ENCODE results near the gene GRAMD4. TPM values are rescaled to one million over a fixed set of nuclear protein-coding genes. Genes with fewer than 3 reads are reported as not detected.
A peak's percentile ranks its signal among the peaks of the same experiment; 100 is the strongest.

The GRAMD4 gene
- total RNA-seq, 2 donors from 2014 or later, result 6.8 to 21.4 TPM

DNA sequence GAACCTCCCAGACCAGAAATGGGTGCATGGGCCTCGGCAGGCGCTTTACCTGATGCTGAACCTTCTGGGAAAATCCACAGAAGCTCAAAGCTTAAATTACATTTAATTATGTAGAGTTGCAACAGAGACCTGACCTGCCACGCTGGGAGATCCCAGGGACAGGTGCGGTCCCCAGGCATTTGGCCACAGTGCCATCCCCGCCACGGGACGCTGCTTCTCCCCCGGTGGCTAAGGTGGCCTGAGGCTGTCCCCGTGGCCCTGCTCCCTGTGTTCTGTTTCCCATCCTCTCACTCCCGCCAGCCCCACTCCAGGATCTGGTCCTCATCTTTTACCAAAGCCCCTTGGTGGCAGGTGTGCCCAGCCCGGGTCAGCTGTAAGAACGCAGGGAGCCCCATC is 39.6 kb downstream of the GRAMD4 start:
- Mint-ChIP-seq H3K27me3 (no peaks in the 10 kb centered on the region), H3K36me3 (no peaks in the 10 kb centered on the region), H3K9me3 (no peaks in the 10 kb centered on the region), H3K4me3 (no peak overlapping the region), H3K4me1 (ENCODE audit: low read depth in 2 of 2) (peaks cover 4 to 6% of the 10 kb centered on the region in 2 donors), H3K27ac (no peak overlapping the region)
- DNase-seq (ENCODE audit: low spot score) (no peak), ATAC-seq (no peak)

DNA sequence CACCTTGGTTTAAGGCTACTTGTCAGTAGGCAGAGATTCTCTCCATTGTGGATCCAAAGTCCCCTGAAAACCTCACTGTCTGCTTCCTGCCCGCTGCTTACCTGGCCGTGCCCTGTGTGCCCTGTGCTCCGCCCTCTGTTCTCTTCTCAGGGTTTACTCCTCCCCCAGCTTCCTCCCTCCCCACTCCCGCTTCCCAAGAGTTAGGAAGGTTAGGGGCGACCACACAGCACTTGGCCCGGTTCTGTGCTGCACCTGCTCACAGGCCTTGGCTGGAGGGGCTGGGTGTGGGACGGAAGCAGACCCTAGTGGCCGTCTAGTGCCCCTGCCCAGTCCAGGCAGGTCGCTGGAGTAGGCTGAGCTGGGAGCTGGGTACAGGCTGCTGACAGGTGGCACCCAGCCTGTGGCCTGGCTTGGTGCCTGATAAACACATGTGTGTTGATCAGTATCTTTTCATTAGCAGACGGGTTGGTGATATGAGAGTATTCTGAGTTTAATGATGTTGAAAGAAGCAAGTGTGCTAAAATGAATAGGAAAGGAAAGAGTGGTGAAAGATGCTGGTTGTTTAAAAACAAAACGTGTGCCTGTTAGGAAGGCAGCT is 40.5 kb downstream of the GRAMD4 start:
- Mint-ChIP-seq H3K9me3 (no peaks in the 10 kb centered on the region), H3K4me3 (no peak overlapping the region), H3K27me3 (no peaks in the 10 kb centered on the region), H3K27ac (peak overlapping the region in 1 of 2 donors; percentile 87), H3K36me3 (no peaks in the 10 kb centered on the region), H3K4me1 (ENCODE audit: low read depth in 2 of 2) (peaks cover 4 to 6% of the 10 kb centered on the region in 2 donors)
- no peak for ATAC-seq
- DNase-seq (ENCODE audit: low spot score), result no peak

DNA sequence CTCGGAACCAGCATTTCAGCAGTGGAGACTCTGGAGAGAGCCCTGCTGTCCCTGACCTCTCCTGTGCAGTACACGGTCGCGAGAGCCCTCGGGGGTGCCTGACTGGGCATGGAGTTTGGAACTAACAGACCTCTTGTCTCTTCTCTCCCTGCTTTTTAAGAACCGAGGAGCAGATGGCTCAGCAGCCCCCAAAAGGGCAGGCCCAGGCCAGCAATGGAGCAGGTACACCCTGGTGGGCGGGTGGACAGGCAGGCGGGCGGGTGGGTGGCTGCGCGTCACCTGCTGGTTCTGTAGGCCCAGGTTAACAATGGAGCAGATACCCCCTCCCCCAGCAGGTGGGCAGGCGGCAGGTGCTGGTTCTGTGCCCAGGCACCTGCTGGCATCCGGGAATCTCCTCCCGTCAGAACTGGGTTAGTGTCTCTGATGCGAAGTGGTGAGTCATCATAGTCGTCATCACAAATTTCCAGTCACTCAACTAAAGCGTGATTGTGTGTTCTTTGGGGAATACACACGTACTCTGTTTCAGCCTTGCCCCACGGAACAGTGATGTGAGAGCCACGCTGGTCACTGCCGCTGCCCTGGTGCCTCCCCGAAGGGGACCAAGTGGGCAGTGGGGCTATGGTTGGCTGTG is 41.1 kb downstream of the GRAMD4 start:
- no peak overlapping the region for H3K4me3 Mint-ChIP-seq
- ATAC-seq (peak in 1 of 2 donors; percentile 27), DNase-seq (ENCODE audit: low spot score) (no peak)
- H3K27ac Mint-ChIP-seq, result peak overlapping the region in 1 of 2 donors; percentile 87
- no peaks in the 10 kb centered on the region for H3K36me3 Mint-ChIP-seq
- H3K27me3 Mint-ChIP-seq, result no peaks in the 10 kb centered on the region
- H3K9me3 Mint-ChIP-seq, result no peaks in the 10 kb centered on the region
- H3K4me1 Mint-ChIP-seq (ENCODE audit: low read depth in 2 of 2), result peaks cover 4 to 6% of the 10 kb centered on the region in 2 donors

DNA sequence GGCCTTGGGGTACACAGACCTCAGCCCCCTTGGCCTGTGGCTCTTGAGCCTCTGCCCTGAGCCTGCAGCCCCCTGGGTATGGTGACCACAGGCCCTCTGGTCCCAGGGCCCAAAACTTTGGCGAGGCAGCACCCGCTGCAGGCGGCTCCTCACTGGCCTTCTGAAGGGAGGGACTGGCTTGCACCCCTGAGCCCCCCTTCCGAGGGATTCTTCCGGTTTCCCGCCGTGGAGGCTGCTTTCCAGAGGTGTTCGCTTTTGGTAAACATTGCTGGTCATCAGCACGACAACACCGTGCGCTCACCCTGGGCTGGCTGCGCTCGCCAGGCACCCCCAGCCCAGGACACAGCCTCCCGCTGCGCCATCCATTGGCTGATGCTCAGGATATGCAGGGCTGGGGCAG is 42.0 kb downstream of the GRAMD4 start:
- Mint-ChIP-seq H3K27ac (no peak overlapping the region), H3K27me3 (no peaks in the 10 kb centered on the region)

DNA sequence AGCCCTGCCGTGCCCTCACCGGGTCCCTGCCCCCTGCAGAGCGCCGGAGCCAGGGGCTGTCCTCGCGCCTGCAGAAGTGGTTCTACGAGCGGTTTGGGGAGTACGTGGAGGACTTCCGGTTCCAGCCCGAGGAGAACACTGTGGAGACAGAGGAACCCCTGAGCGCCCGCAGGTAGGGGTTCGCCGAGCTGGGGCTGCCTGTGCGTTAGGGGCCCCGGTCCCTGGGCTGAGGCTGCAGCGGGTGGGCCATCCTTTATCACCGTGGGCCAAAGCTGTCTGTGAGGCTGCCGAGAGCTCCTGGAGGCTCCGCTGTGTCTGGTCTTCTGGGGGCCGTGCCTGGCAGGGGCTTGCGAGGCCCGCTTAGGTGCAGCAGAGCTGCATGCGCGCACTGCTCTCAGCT is 42.8 kb downstream of the GRAMD4 start:
- ATAC-seq (no peak), DNase-seq (ENCODE audit: low spot score) (no peak)
- Mint-ChIP-seq H3K4me1 (ENCODE audit: low read depth in 2 of 2) (peaks cover 4 to 6% of the 10 kb centered on the region in 2 donors), H3K4me3 (no peak overlapping the region), H3K9me3 (no peaks in the 10 kb centered on the region), H3K27ac (no peak overlapping the region), H3K27me3 (no peaks in the 10 kb centered on the region), H3K36me3 (no peaks in the 10 kb centered on the region)

More for the DNA sequence above, 42.0 kb downstream of the GRAMD4 start:
- DNase-seq (ENCODE audit: low spot score) (no peak), ATAC-seq (no peak)
- H3K36me3 Mint-ChIP-seq, result no peaks in the 10 kb centered on the region
- no peak overlapping the region for H3K4me3 Mint-ChIP-seq
- no peaks in the 10 kb centered on the region for H3K9me3 Mint-ChIP-seq
- H3K4me1 Mint-ChIP-seq (ENCODE audit: low read depth in 2 of 2), result peaks cover 4 to 6% of the 10 kb centered on the region in 2 donors

DNA sequence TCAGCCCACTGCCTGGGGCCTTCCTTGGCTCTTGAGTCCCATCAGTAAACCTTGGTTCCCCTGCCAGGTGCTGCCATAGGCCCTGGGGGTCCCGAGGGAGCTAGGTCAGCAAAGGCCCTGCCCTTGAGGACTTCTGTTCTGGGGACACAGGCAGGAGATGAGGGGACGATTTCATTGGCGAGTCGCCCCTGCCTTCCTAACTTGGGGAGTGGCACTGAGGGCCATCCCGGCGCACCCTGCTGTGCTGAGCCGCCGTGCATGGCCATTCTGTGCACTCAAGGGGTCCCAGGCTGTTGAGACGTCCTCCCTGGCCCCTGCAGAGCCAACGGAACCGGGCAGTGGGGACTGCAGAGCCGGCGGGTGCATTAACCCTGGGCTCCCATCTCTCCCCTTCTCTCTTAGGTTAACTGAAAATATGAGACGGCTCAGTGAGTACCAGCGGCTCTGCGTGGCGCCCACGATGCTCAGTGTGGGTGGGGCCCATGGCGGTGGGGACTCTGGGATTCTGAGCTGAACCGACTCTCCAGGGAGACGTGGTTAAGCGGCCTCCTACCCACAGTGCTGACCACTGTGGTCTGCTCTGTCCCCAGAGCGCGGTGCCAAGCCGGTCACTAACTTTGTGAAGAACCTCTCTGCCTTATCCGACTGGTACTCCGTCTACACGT is 43.4 kb downstream of the GRAMD4 start:
- Mint-ChIP-seq H3K4me3 (no peak overlapping the region), H3K4me1 (ENCODE audit: low read depth in 2 of 2) (peaks cover 4 to 6% of the 10 kb centered on the region in 2 donors), H3K27me3 (no peaks in the 10 kb centered on the region), H3K27ac (no peak overlapping the region), H3K36me3 (no peaks in the 10 kb centered on the region), H3K9me3 (no peaks in the 10 kb centered on the region)
- ATAC-seq (no peak), DNase-seq (ENCODE audit: low spot score) (no peak)

DNA sequence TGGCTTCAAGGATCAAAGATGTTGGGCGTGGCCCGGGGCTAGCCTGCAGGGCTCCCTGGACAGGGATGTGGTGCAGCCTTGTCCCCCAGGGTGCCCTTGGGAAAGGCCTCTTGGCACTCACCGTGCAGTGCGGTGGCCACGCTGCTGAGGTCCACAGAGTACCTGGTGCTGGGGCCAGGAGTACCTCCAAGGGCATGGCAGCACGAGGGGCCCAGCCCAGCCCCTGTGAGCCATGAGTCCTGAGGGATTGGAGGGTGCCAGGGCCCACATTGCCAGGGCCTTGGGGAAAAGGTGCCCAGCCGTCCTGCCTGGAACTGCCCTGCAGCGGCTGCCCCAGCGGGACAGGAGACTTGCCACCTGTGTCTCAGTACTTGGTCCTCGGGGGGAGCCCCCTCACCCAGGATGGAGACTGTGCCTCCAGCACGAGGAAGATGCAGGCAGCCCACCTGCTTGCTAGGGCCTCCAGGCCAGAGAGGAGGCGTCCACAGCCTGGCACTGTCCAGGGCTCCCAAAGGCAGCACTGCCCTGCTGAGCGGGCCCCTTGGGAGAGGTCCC is 44.2 kb downstream of the GRAMD4 start:
- DNase-seq (ENCODE audit: low spot score) (no peak), ATAC-seq (no peak)
- Mint-ChIP-seq H3K9me3 (no peaks in the 10 kb centered on the region), H3K27me3 (no peaks in the 10 kb centered on the region), H3K27ac (no peak overlapping the region), H3K4me1 (ENCODE audit: low read depth in 2 of 2) (peaks cover 4 to 6% of the 10 kb centered on the region in 2 donors), H3K36me3 (no peaks in the 10 kb centered on the region), H3K4me3 (no peak overlapping the region)

DNA sequence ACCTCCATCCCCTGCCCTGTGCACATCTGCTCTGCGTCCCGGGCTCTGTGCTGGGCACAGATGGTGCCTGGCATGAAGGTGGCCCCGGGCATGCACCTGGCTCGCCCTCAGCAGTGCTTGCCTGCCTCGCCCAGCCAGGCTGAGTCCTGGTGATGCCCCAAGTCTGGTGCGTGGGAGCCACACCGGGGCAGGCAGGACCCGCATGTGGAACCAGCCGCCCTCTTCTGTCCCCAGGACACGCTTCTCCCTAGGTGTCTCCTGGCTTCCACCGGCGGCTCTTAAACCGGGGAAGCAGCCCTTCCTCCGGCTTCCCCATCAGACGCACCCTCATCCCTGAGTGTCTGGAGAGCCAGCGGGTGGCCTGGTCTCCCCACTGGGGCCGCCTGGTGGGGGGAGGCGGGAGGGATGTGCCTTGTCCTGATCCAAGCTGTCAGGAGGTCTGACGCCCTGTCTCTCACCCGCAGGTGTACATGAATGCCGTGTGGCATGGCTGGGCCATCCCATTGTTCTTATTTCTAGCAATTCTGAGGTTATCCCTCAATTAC is 45.0 kb downstream of the GRAMD4 start:
- Mint-ChIP-seq H3K4me3 (no peak overlapping the region), H3K27me3 (no peaks in the 10 kb centered on the region), H3K27ac (no peak overlapping the region), H3K36me3 (no peaks in the 10 kb centered on the region), H3K9me3 (no peaks in the 10 kb centered on the region), H3K4me1 (ENCODE audit: low read depth in 2 of 2) (peaks cover 4 to 6% of the 10 kb centered on the region in 2 donors)
- no peak for ATAC-seq
- no peak for DNase-seq (ENCODE audit: low spot score)

DNA sequence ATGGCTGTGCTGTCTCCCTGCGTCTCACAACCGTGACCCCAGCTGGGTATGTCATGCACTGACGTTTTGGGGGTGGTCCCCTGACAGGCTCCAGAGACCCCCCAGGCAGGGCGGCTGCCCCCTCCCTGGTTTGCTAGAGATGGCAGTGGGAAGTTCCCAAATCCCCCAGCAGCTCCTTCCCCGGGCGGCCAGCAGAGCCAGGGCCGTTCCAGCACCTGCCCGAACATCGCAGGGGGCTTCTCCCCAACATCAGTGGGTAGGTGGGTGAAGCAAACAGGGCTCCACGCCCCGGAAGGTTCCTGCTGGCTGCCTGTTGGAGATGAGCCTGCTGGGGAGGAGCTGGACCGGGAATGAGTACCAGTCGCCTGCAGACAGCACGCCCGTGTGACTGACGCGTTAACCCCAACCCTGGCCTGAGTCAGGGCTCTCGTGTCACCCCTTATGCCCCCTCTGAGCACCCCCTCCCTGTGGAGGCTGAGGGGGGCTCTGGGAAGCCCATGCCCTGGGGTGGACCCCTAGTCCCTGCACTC is 45.6 kb downstream of the GRAMD4 start:
- Mint-ChIP-seq H3K9me3 (no peaks in the 10 kb centered on the region), H3K27ac (no peak overlapping the region), H3K4me3 (no peak overlapping the region), H3K27me3 (no peaks in the 10 kb centered on the region), H3K4me1 (ENCODE audit: low read depth in 2 of 2) (peaks cover 3 to 4% of the 10 kb centered on the region in 2 donors), H3K36me3 (no peaks in the 10 kb centered on the region)
- DNase-seq (ENCODE audit: low spot score) (no peak), ATAC-seq (no peak)

DNA sequence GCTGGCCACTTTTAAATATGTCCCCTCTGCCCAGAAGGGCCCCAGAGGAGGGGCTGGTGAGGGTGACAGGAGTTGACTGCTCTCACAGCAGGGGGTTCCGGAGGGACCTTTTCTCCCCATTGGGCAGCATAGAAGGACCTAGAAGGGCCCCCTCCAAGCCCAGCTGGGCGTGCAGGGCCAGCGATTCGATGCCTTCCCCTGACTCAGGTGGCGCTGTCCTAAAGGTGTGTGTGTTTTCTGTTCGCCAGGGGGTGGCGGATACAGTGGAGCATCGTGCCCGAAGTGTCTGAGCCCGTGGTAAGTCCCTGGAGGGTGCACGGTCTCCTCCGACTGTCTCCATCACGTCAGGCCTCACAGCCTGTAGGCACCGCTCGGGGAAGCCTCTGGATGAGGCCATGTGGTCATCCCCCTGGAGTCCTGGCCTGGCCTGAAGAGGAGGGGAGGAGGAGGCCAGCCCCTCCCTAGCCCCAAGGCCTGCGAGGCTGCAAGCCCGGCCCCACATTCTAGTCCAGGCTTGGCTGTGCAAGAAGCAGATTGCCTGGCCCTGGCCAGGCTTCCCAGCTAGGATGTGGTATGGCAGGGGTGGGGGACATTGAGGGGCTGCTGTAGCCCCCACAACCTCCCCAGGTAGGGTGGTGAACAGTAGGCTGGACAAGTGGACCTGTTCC is 46.5 kb downstream of the GRAMD4 start:
- Mint-ChIP-seq H3K4me1 (ENCODE audit: low read depth in 2 of 2) (no peaks in the 10 kb centered on the region), H3K27ac (no peak overlapping the region), H3K4me3 (no peak overlapping the region), H3K27me3 (no peaks in the 10 kb centered on the region), H3K9me3 (no peaks in the 10 kb centered on the region), H3K36me3 (no peaks in the 10 kb centered on the region)
- no peak for ATAC-seq
- no peak for DNase-seq (ENCODE audit: low spot score)

DNA sequence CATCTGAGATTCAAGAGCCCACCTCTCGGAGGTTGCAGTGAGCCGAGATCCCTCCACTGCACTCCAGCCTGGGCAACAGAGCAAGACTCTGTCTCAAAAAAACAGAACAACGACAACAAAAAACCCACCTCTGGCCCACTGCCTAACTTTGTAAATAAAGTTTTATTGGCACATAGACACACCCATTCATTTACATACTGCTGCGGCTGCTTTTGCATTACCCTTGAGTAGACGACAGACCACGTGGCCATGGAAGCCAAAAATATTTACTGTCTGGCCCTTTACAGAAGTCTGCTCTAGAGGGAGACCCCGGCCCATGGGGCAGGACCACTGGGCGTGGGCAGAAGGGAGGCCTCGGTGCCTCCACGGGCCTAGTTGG is 47.0 kb downstream of the GRAMD4 start:
- DNase-seq (ENCODE audit: low spot score), result no peak
- H3K4me3 Mint-ChIP-seq, result no peak overlapping the region
- no peak for ATAC-seq
- H3K4me1 Mint-ChIP-seq (ENCODE audit: low read depth in 2 of 2), result no peaks in the 10 kb centered on the region
- no peaks in the 10 kb centered on the region for H3K9me3 Mint-ChIP-seq
- no peaks in the 10 kb centered on the region for H3K27me3 Mint-ChIP-seq
- H3K36me3 Mint-ChIP-seq, result no peaks in the 10 kb centered on the region
- H3K27ac Mint-ChIP-seq, result no peak overlapping the region

DNA sequence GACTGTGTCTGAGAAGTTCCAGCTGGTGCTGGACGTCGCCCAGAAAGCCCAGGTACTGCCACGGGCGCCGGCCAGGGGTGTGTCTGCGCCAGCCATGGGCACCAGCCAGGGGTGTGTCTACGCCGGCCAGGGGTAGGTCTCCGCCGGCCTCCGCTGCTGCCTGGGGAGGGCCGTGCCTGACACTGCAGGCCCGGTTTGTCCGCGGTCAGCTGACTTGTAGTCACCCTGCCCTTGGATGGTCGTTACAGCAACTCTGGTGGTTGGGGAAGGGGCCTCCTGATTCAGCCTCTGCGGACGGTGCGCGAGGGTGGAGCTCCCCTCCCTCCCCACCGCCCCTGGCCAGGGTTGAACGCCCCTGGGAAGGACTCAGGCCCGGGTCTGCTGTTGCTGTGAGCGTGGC is 47.9 kb downstream of the GRAMD4 start:
- Mint-ChIP-seq H3K27me3 (no peaks in the 10 kb centered on the region), H3K4me1 (ENCODE audit: low read depth in 2 of 2) (no peaks in the 10 kb centered on the region), H3K4me3 (no peak overlapping the region), H3K27ac (no peak overlapping the region), H3K9me3 (no peaks in the 10 kb centered on the region), H3K36me3 (no peaks in the 10 kb centered on the region)
- DNase-seq (ENCODE audit: low spot score) (no peak), ATAC-seq (no peak)

DNA sequence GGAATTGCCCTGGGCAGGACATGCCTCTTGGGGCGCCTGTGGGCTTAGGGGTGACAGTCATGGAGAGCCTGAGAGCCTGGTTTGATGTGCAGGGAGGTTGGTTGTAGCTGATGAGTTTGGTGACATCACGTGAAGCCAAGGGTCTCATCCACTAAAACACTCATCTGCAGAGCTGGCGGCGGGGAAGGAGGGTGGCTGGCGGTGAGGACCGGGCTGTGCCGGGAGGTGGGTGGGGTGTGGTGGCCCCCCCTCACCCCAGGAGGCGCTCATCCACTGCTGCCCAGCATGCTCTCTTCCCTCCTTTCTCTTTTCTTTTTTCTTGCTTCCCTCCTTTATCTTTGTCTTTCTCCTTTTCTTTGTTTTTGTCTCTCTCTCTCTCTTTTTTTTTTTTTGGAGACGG is 49.0 kb downstream of the GRAMD4 start:
- Mint-ChIP-seq H3K27ac (no peak overlapping the region), H3K36me3 (no peaks in the 10 kb centered on the region), H3K9me3 (no peaks in the 10 kb centered on the region), H3K4me1 (ENCODE audit: low read depth in 2 of 2) (no peaks in the 10 kb centered on the region), H3K4me3 (no peak overlapping the region), H3K27me3 (no peaks in the 10 kb centered on the region)
- ATAC-seq (no peak), DNase-seq (ENCODE audit: low spot score) (no peak)
